ENCODE measurements around the gene ACOX3. TPM values are rescaled to one million over a fixed set of nuclear protein-coding genes. Genes with fewer than 3 reads are reported as not detected.

The ACOX3 gene
- total and polyA plus RNA-seq, 4 donors: 15.6 to 32.2 (median 21.5) TPM

DNA sequence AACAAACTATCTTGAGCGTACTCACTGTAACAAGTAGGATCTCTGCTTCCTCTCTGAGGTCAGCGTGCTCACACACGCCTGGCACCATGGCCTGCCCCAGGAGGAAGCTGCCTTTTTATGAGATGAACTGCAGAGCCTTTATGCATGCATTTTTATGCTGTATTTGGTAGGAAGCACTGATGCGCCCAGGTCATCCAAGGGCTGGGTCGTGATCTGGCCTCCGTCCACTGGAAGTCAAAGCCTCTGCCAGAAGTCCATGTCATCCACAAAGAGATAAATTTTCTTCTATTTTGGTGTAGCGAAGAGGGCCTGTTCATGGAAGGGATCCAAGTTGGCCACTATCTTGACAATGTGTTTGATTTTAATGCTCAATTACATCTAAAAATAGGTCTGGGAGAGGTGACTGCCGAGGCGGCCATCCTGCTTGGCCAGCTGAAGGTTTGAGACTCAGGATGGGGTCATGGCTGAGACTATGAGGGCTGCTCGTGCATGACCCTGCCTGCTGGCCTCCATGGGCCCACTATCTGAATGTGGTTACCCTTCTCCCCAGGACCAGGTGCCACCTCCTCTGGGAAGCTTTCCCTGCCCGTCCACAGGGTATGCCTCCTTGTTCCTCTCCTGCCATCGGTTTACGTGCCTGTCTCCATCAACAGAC lies 120.7 kb downstream of the ACOX3 start:
- Histone ChIP-seq H3K27ac (ENCODE audit: low read depth in 1 of 2, low read length in 1 of 2) (peak overlapping the region in 1 of 2 donors; percentile 45), H3K9ac (ENCODE audit: insufficient read depth in 1 of 2, low read length in 2 of 2) (no peak overlapping the region), H3K36me3 (ENCODE audit: control insufficient read depth in 4 of 4, insufficient read depth in 4 of 4, low read length in 4 of 4) (no peaks in the 10 kb centered on the region), H3K27me3 (ENCODE audit: control insufficient read depth in 3 of 3, insufficient read depth in 3 of 3, low read length in 2 of 3) (no peaks in the 10 kb centered on the region), H3K4me3 (no peak overlapping the region), H3K4me1 (ENCODE audit: control insufficient read depth in 5 of 5, insufficient read depth in 5 of 5, low read length in 5 of 5) (peaks cover 0 to 23% (median 7%) of the 10 kb centered on the region in 5 donors), H3K9me3 (ENCODE audit: control insufficient read depth in 4 of 4, insufficient read depth in 3 of 4, low read length in 3 of 4) (no peaks in the 10 kb centered on the region)
- TF ChIP-seq, protein P1, sequence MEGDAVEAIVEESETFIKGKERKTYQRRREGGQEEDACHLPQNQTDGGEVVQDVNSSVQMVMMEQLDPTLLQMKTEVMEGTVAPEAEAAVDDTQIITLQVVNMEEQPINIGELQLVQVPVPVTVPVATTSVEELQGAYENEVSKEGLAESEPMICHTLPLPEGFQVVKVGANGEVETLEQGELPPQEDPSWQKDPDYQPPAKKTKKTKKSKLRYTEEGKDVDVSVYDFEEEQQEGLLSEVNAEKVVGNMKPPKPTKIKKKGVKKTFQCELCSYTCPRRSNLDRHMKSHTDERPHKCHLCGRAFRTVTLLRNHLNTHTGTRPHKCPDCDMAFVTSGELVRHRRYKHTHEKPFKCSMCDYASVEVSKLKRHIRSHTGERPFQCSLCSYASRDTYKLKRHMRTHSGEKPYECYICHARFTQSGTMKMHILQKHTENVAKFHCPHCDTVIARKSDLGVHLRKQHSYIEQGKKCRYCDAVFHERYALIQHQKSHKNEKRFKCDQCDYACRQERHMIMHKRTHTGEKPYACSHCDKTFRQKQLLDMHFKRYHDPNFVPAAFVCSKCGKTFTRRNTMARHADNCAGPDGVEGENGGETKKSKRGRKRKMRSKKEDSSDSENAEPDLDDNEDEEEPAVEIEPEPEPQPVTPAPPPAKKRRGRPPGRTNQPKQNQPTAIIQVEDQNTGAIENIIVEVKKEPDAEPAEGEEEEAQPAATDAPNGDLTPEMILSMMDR (IDR thresholded peaks at IDR 0.05; ENCODE audit: control extremely low read depth, extremely low read depth): no peak
- DNase-seq: peak; percentile 56 to 82 (median 75)
- ATAC-seq (ENCODE audit: insufficient read depth, low FRiP score): no peak
- WGBS, 2 donors: 41 to 49% methylated on average over 13 of the region's 13 CpGs

DNA sequence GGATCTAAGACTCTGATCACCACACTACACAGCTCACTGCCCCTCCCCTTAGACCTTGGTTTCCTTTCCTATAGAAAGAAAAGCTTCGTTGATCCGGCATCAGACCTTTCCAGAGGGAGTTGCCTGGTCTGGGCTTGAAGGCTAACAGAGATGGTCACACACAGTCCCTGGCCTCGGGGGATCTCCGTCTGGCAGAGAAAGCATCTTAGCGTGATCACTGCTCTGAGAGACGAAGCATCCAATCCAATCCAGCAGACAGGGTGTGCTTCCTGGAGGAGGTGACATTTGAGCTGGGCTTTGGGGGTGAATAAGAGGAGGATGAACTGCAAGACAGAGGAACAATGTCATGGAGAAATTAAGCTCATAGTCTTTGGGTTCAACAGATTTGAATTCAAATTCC lies 121.5 kb downstream of the ACOX3 start:
- TF ChIP-seq, protein P1 (IDR thresholded peaks at IDR 0.05; ENCODE audit: control extremely low read depth, extremely low read depth): no peak
- no peak overlapping the region for H3K9ac ChIP-seq (ENCODE audit: insufficient read depth in 1 of 2, low read length in 2 of 2)
- no peak overlapping the region for H3K4me3 ChIP-seq
- no peaks in the 10 kb centered on the region for H3K27me3 ChIP-seq (ENCODE audit: control insufficient read depth in 3 of 3, insufficient read depth in 3 of 3, low read length in 2 of 3)
- DNase-seq (no peak), ATAC-seq (ENCODE audit: insufficient read depth, low FRiP score) (no peak)
- no peaks in the 10 kb centered on the region for H3K36me3 ChIP-seq (ENCODE audit: control insufficient read depth in 4 of 4, insufficient read depth in 4 of 4, low read length in 4 of 4)
- peak overlapping the region in 1 of 2 donors; percentile 24 for H3K27ac ChIP-seq (ENCODE audit: low read depth in 1 of 2, low read length in 1 of 2)
- H3K4me1 ChIP-seq (ENCODE audit: control insufficient read depth in 5 of 5, insufficient read depth in 5 of 5, low read length in 5 of 5): peaks cover 0 to 23% (median 7%) of the 10 kb centered on the region in 5 donors
- WGBS, 2 donors: 86 to 95% methylated on average over 6 of the region's 6 CpGs
- H3K9me3 ChIP-seq (ENCODE audit: control insufficient read depth in 4 of 4, insufficient read depth in 3 of 4, low read length in 3 of 4): no peaks in the 10 kb centered on the region

DNA sequence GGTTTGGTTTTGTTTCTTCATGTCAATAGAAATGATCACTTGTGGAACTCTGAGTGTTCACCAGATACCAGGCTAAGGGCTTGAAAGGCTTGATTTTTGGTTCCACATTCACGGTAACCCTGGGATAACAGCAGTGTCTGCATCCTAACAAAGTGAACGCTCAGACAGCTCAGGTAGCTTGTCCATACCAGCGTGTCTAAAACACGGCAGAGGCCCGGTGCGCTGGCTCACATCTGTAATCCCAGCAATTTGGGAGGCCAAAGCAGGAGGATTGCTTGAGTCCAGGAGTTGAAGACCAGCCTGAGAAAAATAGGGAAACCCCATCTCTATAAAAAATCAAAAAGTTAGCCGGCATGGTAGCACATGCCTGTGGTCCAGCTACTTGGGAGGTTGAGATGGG lies 122.0 kb downstream of the ACOX3 start:
- H3K4me1 ChIP-seq (ENCODE audit: control insufficient read depth in 5 of 5, insufficient read depth in 5 of 5, low read length in 5 of 5): peaks cover 0 to 23% (median 7%) of the 10 kb centered on the region in 5 donors
- no peak overlapping the region for H3K9ac ChIP-seq (ENCODE audit: insufficient read depth in 1 of 2, low read length in 2 of 2)
- no peaks in the 10 kb centered on the region for H3K9me3 ChIP-seq (ENCODE audit: control insufficient read depth in 4 of 4, insufficient read depth in 3 of 4, low read length in 3 of 4)
- WGBS, 2 donors: 97% methylated on average over 7 of the region's 7 CpGs
- H3K36me3 ChIP-seq (ENCODE audit: control insufficient read depth in 4 of 4, insufficient read depth in 4 of 4, low read length in 4 of 4): no peaks in the 10 kb centered on the region
- TF ChIP-seq, protein P1 (IDR thresholded peaks at IDR 0.05; ENCODE audit: control extremely low read depth, extremely low read depth): no peak
- ATAC-seq (ENCODE audit: insufficient read depth, low FRiP score): no peak
- H3K27ac ChIP-seq (ENCODE audit: low read depth in 1 of 2, low read length in 1 of 2): peak overlapping the region in 1 of 2 donors; percentile 24
- H3K4me3 ChIP-seq: no peak overlapping the region
- peak in 1 of 3 donors; percentile 9 for DNase-seq
- no peaks in the 10 kb centered on the region for H3K27me3 ChIP-seq (ENCODE audit: control insufficient read depth in 3 of 3, insufficient read depth in 3 of 3, low read length in 2 of 3)
